VCaP (cell line): ENCODE data around the gene MAP4K4.
A peak's percentile ranks its signal among the peaks of the same experiment; 100 is the strongest.
"Not testable (repeated sequence)": the region's sequence is repeated elsewhere in the genome, so short reads cannot be mapped to it uniquely, and the experiment has no call there.

Experiments
- H3K27ac ChIP-seq: fragments of 450-650 bp; 2 replicates; pipeline ENCODE4 v1.5.1; 2017
- TF ChIP-seq, protein P1 (sequence below): fragments of 450-650 bp; conservative IDR thresholded peaks from 2 replicates; pipeline ENCODE4 v1.5.1; 2017; ENCODE audit warnings: mild to moderate bottlenecking, moderate library complexity

The MAP4K4 gene

DNA sequence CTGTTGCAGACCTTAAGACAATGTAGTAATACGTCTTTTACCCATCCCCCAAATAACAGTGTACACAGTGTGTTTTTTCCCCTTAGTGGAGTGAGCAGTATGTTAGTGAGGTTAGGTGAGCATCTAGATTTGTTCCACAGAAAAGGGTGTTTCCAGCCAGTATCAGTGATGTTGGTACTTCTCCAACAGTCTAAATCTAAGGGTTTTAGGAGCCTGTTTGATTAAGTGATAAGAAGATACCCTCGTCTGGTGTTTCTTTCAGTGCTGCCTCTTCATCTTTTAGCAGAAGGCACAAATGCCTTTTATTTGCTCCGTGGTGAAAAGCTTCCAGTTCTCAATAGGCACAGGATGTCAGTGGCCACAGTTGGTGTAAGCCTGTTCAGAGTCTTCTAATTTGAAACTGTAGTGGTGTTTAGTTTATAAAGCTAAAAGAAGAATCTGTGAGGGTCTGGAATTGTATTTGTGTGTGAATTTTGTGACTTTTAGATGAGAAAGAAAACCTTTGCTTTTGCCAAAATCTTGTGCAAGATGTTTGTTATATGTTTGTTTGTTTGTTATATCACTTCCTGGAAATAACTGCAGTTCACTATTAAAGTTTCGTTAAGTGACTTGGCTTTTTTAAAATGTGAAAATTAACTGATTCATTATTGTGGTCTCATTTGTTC is 71.2 kb downstream of the MAP4K4 start:
- no peak overlapping the region for H3K27ac ChIP-seq
- TF ChIP-seq, protein P1, sequence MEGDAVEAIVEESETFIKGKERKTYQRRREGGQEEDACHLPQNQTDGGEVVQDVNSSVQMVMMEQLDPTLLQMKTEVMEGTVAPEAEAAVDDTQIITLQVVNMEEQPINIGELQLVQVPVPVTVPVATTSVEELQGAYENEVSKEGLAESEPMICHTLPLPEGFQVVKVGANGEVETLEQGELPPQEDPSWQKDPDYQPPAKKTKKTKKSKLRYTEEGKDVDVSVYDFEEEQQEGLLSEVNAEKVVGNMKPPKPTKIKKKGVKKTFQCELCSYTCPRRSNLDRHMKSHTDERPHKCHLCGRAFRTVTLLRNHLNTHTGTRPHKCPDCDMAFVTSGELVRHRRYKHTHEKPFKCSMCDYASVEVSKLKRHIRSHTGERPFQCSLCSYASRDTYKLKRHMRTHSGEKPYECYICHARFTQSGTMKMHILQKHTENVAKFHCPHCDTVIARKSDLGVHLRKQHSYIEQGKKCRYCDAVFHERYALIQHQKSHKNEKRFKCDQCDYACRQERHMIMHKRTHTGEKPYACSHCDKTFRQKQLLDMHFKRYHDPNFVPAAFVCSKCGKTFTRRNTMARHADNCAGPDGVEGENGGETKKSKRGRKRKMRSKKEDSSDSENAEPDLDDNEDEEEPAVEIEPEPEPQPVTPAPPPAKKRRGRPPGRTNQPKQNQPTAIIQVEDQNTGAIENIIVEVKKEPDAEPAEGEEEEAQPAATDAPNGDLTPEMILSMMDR: no peak

DNA sequence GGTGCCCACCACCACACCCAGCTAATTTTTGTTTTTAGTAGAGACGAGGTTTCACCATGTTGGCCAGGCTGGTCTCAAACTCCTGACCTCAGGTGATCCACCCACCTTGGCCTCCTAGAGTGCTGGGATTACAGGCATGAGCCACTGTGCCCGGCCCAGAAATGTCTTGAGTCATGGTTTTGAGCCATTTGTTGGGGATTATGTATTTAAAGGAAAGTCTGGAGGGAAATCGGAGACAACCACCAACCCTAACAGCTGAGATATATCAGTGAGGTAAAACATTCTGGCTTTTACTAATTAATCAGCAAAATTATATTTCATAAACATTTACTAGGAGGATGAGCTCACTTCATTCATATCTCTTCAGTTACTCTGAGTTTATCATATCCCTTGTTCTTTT is 72.2 kb downstream of the MAP4K4 start:
- not testable (repeated sequence) for H3K27ac ChIP-seq

DNA sequence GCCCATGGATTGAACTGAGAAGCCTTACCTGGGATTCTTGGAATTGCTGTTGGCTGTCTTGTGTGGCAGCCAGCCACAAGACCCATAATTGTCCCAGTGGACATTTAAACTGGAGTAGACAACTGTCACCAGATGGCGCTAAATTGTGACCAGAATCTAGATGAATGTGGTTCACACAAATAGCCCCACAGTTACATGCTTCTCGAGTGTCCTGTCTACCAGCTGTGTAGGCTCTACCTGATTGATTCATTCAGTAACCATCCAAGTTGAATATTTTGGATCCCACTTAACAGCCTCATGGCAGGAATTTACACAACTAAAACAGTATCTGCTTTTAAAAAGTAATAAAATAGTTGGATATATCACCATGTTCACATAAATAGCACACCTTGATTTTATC is 73.2 kb downstream of the MAP4K4 start:
- H3K27ac ChIP-seq: no peak overlapping the region
- TF ChIP-seq, protein P1: peak; percentile 42

DNA sequence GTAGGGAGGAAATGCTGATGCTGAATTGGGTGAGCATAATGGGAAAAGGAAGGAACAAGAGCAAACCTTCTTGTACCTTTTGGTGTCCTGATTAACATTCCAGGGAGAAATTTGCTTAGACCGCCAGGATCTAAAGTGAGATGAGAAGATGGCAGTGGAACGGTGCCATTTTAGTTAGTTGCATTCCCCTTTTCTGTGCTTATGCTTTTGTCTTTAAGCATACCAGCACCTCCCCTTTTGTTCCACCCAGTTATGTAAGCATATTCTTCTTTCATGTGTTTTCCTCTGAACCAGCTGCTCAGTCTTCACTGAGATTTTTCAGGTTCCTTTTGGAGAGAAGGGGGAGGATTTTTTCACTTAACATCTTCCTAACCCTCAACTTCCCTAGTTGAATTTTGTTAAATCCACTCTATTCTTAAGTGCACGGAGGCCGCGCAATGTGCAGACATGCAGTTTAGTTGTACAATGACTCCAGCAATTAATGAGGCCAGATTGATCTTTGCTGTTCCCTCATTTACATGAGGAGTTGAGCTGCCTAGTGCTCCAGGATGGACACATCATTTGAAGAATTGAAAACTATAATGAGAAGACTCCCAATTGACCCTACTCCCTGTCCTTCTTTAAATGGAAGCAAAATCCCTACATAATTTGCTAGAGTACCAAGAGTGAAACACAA is 73.9 kb downstream of the MAP4K4 start:
- H3K27ac ChIP-seq: no peak overlapping the region
- TF ChIP-seq, protein P1: no peak

DNA sequence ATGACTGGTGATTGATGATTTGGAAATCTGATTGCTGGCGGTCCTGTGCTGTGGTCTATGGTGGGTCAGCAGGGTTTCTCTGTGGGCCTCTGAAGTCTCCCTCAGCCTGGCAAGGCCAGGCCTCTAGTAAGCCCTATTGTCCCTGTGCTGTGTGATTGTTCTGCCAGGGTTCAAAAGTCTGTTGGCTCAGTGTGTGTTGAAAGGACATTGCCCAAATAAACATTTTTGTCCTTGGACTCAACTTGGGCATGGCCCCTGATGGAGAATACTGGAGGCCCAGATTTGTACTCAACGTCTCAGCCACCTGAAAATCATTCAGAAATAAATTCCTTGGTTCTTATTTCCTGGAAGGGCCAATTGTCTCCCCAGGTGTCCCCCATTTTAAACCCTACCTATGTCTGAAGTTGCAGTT is 74.4 kb downstream of the MAP4K4 start:
- TF ChIP-seq, protein P1: no peak

DNA sequence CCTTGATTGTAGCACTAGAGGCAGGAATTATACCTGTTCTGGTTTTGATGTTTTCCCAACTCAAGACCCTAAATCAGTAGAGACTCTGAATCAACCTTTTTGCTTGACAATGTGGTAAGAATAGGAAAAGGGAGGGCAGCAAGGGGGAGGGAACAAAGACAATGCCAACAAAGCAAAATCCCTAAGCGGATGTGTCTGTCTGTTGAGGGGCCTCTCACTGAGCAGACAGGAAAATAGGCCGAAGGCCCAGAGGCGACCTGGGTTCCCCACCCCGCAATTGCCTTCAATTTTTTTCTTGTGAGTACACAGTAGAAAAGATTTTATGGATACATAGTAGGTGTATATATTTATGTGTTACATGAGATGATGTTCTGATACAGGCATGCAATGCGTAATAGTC is 75.6 kb downstream of the MAP4K4 start:
- no peak overlapping the region for H3K27ac ChIP-seq
- TF ChIP-seq, protein P1: no peak

More for the DNA sequence above, 74.4 kb downstream of the MAP4K4 start:
- no peak overlapping the region for H3K27ac ChIP-seq

DNA sequence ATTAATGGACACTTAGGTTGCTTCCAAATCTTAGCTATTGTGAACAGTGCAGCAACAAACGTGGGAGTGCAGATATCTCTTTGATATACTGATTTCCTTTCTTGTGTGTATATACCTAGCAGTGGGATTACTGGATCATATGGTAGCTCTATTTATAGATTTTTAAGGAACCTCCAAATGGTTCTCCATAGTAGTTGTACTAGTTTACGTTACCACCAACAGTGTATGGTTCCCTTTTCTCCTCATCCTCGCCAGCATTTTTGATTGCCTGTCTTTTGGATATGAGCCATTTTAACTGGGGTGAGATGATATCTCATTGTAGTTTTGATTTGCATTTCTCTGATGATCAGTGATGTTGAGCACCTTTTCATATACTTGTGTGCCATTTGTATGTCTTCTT is 76.5 kb downstream of the MAP4K4 start:
- not testable (repeated sequence) for H3K27ac ChIP-seq

DNA sequence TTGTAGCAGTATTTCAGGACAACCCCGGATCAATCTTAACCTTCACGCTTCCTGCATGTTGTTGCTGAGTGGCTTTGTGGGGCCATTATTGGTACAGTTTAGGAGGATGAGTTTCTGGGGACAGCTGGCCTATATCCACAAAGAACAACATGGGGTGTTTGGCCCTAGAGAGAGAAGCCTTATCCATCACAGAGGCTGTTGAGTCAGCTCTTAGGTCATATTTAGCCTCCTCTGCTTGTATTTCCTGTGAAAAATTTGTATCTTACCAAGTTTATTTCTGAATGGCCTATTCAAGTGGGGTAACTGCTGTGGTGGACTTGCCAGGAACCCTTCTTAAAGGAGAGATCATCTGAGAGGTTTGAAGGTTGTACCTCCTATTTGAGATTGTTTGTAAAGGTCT is 77.6 kb downstream of the MAP4K4 start:
- TF ChIP-seq, protein P1: no peak
- no peak overlapping the region for H3K27ac ChIP-seq
